H9 (cell line): ENCODE data around the gene CMTM8. TPM values are rescaled to one million over a fixed set of nuclear protein-coding genes. Genes with fewer than 3 reads are reported as not detected.

Source experiments
- DNase-seq: peaks from one replicate; pipeline ENCODE4 v3.0.0-alpha.2; 2017
- H2AFZ ChIP-seq: one replicate; pipeline ENCODE4 v1.6.1; 2013; ENCODE audit warnings: mild to moderate bottlenecking, low read length, control low read depth, moderate library complexity
- H2AK5ac ChIP-seq: 2 replicates; pipeline ENCODE4 v1.6.1; 2013; ENCODE audit warnings: low read length, control low read depth, mixed read lengths; ENCODE audit not compliant: insufficient read length
- H2BK120ac ChIP-seq: one replicate; pipeline ENCODE4 v1.6.1; 2013; ENCODE audit warnings: low read depth, mild to moderate bottlenecking, low read length, control low read depth, inconsistent platforms; ENCODE audit not compliant: poor library complexity, severe bottlenecking
- H2BK12ac ChIP-seq: 2 replicates; pipeline ENCODE4 v1.6.1; 2013; ENCODE audit warnings: low read length, control low read depth, mixed read lengths, low read depth; ENCODE audit not compliant: insufficient read length
- H2BK15ac ChIP-seq: 2 replicates; pipeline ENCODE4 v1.6.1; 2013; ENCODE audit warnings: low read depth, low read length, control low read depth
- H2BK20ac ChIP-seq: one replicate; pipeline ENCODE4 v1.6.1; 2013; ENCODE audit warnings: low read depth, mild to moderate bottlenecking, low read length, control low read depth, inconsistent platforms; ENCODE audit not compliant: poor library complexity, severe bottlenecking
- H2BK5ac ChIP-seq: 2 replicates; pipeline ENCODE4 v1.6.1; 2013; ENCODE audit warnings: low read length, control low read depth, mixed read lengths; ENCODE audit not compliant: insufficient read length
- H3K14ac ChIP-seq: 2 replicates; pipeline ENCODE4 v1.6.1; 2013; ENCODE audit warnings: low read length, control low read depth; ENCODE audit not compliant: insufficient read depth
- H3K18ac ChIP-seq: 2 replicates; pipeline ENCODE4 v1.6.1; 2013; ENCODE audit warnings: low read depth, mild to moderate bottlenecking, mixed read lengths, low read length, control low read depth; ENCODE audit not compliant: insufficient read length
- H3K23ac ChIP-seq: 2 replicates; pipeline ENCODE4 v1.6.1; 2013; ENCODE audit warnings: low read length, control low read depth, mixed read lengths, low read depth; ENCODE audit not compliant: insufficient read length
- H3K23me2 ChIP-seq: 2 replicates; pipeline ENCODE4 v1.6.1; 2013; ENCODE audit warnings: low read depth, mild to moderate bottlenecking, mixed read lengths, low read length, control low read depth; ENCODE audit not compliant: insufficient read length, poor library complexity, severe bottlenecking
- H3K27ac ChIP-seq: 2 replicates; pipeline ENCODE4 v1.5.1; 2013; ENCODE audit warnings: low read length, control low read depth, mixed read lengths, low read depth; ENCODE audit not compliant: insufficient read length
- H3K27me3 ChIP-seq: 2 replicates; pipeline ENCODE4 v1.6.1; 2013; ENCODE audit warnings: low read length, control low read depth, inconsistent platforms; ENCODE audit not compliant: insufficient read depth
- H3K4ac ChIP-seq: 2 replicates; pipeline ENCODE4 v1.6.1; 2013; ENCODE audit warnings: low read depth, mild to moderate bottlenecking, control low read depth, inconsistent platforms, low read length, moderate library complexity
- H3K4me1 ChIP-seq: 2 replicates; pipeline ENCODE4 v1.6.1; 2013; ENCODE audit warnings: low read length, control low read depth, inconsistent platforms; ENCODE audit not compliant: insufficient read depth
- H3K4me2 ChIP-seq: 2 replicates; pipeline ENCODE4 v1.6.1; 2013; ENCODE audit warnings: low read length, control low read depth, mixed read lengths; ENCODE audit not compliant: insufficient read length, insufficient read depth
- H3K56ac ChIP-seq: 2 replicates; pipeline ENCODE4 v1.6.1; 2013; ENCODE audit warnings: low read depth, mild to moderate bottlenecking, mixed read lengths, low read length, control low read depth; ENCODE audit not compliant: insufficient read length
- H3K79me1 ChIP-seq: 2 replicates; pipeline ENCODE4 v1.6.1; 2013; ENCODE audit warnings: low read depth, mild to moderate bottlenecking, moderate library complexity, low read length, control low read depth, inconsistent platforms; ENCODE audit not compliant: insufficient read depth, poor library complexity, severe bottlenecking
- H3K79me2 ChIP-seq: 2 replicates; pipeline ENCODE4 v1.6.1; 2013; ENCODE audit warnings: low read length, control low read depth, inconsistent platforms; ENCODE audit not compliant: insufficient read depth
- H3K9ac ChIP-seq: 2 replicates; pipeline ENCODE4 v1.6.1; 2013; ENCODE audit warnings: low read length, control low read depth, mixed read lengths; ENCODE audit not compliant: insufficient read length; ENCODE audit errors: extremely low read depth
- H3K9me3 ChIP-seq: one replicate; pipeline ENCODE4 v1.6.1; 2013; ENCODE audit warnings: low read depth, low read length, inconsistent platforms; ENCODE audit not compliant: control insufficient read depth
- H3T11ph ChIP-seq: one replicate; pipeline ENCODE4 v1.6.1; 2013; ENCODE audit warnings: mild to moderate bottlenecking, low read length, control low read depth, inconsistent platforms
- H4K20me1 ChIP-seq: one replicate; pipeline ENCODE4 v1.6.1; 2013; ENCODE audit not compliant: control insufficient read depth, insufficient read length, insufficient read depth
- H4K5ac ChIP-seq: 2 replicates; pipeline ENCODE4 v1.6.1; 2013; ENCODE audit warnings: low read depth, mild to moderate bottlenecking, mixed read lengths, low read length, control low read depth; ENCODE audit not compliant: insufficient read length
- H4K8ac ChIP-seq: replicated peaks from 2 replicates; pipeline ENCODE4 v1.6.1; 2013; ENCODE audit warnings: low read length, control low read depth, mixed read lengths, low read depth; ENCODE audit not compliant: insufficient read length
- H4K91ac ChIP-seq: 2 replicates; pipeline ENCODE4 v1.6.1; 2013; ENCODE audit warnings: low read depth, mild to moderate bottlenecking, moderate library complexity, mixed read lengths, low read length, control low read depth; ENCODE audit not compliant: insufficient read length
- H3K27ac Mint-ChIP-seq, 3 experiments: 2 replicates in 2 of 3; 3 replicates in 1 of 3; pipeline ENCODE4 v1.8.0; 2020 to 2021; ENCODE audit warnings: mixed read lengths in 3 of 3, mild to moderate bottlenecking in 1 of 3, moderate library complexity in 1 of 3
- H3K27me3 Mint-ChIP-seq: 2 replicates; pipeline ENCODE4 v1.8.0; 2021; ENCODE audit warnings: low read depth, mild to moderate bottlenecking, moderate library complexity, mixed read lengths
- H3K36me3 Mint-ChIP-seq, 3 experiments: 2 replicates in 2 of 3; 3 replicates in 1 of 3; pipeline ENCODE4 v1.8.0; 2020 to 2021; ENCODE audit warnings: low read depth in 3 of 3, mixed read lengths in 3 of 3; ENCODE audit not compliant: insufficient read depth in 1 of 3
- H3K4me1 Mint-ChIP-seq, 2 experiments: 2 replicates each; pipeline ENCODE4 v1.8.0; 2020; ENCODE audit warnings: mixed read lengths in 2 of 2
- H3K4me3 Mint-ChIP-seq, 2 experiments: 2 replicates in 1 of 2; 3 replicates in 1 of 2; pipeline ENCODE4 v1.8.0; 2020 to 2021; ENCODE audit warnings: mild to moderate bottlenecking in 2 of 2, mixed read lengths in 2 of 2, moderate library complexity in 1 of 2
- H3K9me3 Mint-ChIP-seq, 2 experiments: 2 replicates in 1 of 2; 3 replicates in 1 of 2; pipeline ENCODE4 v1.8.0; 2020; ENCODE audit warnings: mild to moderate bottlenecking in 2 of 2, mixed read lengths in 2 of 2, moderate library complexity in 1 of 2
- CTCF ChIP-seq: fragments of 200-600 bp; sonication (generic); conservative IDR thresholded peaks from 3 replicates; pipeline ENCODE4 v1.8.0; 2021; ENCODE audit warnings: antibody characterized with exemption, mild to moderate bottlenecking
- WGBS: extraction: QIAGEN DNeasy Blood & Tissue Kit; methylation state at CpG from one replicate; pipeline ENCODE4 v1.1.7; 2013; ENCODE audit warnings: missing lambda C conversion rate, low lambda C conversion rate, mixed read lengths; ENCODE audit not compliant: insufficient read length; ENCODE audit errors: extremely low coverage; 5-methylcytosine and 5-hydroxymethylcytosine counted together
- total RNA-seq: library from RNA; stranded (reverse); gene quantifications from 2 replicates; pipeline ENCODE4 v1.2.1, GENCODE V29; 2021

The CMTM8 gene
- total RNA-seq, 1 experiment from 2014 or later, result 4.0 TPM

DNA sequence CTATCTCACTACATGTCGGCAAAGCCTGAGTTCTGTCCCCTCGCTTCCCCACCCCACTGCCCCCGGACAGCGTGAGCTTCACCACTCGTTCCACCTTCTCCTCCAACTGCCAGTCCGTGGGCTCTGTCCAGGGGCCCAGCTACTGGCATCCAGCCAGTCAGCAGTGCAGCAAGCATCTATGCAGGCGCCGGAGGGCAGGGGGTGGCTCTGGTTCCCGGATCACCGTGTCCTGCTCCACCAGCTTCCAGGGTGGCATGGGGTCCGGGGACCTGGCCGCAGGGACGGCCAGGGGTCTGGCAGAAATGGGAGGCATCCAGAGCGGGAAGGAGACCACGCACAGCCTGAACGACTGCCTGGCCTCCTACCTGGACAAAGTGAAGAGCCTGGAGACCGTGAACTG, 20.4 kb downstream of the CMTM8 start:
- H3K14ac ChIP-seq, result no peak overlapping the region
- WGBS, result no CpG with 5 or more reads among the region's 17 CpGs
- no peak overlapping the region for H2BK15ac ChIP-seq
- no peak overlapping the region for H3K56ac ChIP-seq
- H4K20me1 ChIP-seq, result no peaks in the 10 kb centered on the region
- DNase-seq, result no peak
- Mint-ChIP-seq H3K4me1 (no peaks in the 10 kb centered on the region), H3K4me3 (no peak overlapping the region), H3K9me3 (peaks cover 10 to 11% of the 10 kb centered on the region in 2 experiments; a peak in 4 of 5 replicates), H3K27me3 (no peaks in the 10 kb centered on the region), H3K36me3 (peaks cover 6 to 36% (median 14%) of the 10 kb centered on the region in 3 experiments), H3K27ac (no peak overlapping the region)
- no peaks in the 10 kb centered on the region for H3K27me3 ChIP-seq
- H3K23me2 ChIP-seq, result no peaks in the 10 kb centered on the region
- H2BK120ac ChIP-seq, result no peak overlapping the region
- no peak overlapping the region for H3T11ph ChIP-seq
- H2BK12ac ChIP-seq, result no peak overlapping the region
- H4K8ac ChIP-seq, result no peak overlapping the region
- H4K5ac ChIP-seq, result no peak overlapping the region
- no peak overlapping the region for H2BK20ac ChIP-seq
- H3K18ac ChIP-seq, result no peak overlapping the region
- no peaks in the 10 kb centered on the region; the same call in 1 of the 2 replicates for H3K79me2 ChIP-seq
- no peaks in the 10 kb centered on the region for H3K4me1 ChIP-seq
- no peak overlapping the region for H2AK5ac ChIP-seq
- no peaks in the 10 kb centered on the region for H3K79me1 ChIP-seq
- no peaks in the 10 kb centered on the region for H3K9me3 ChIP-seq
- H4K91ac ChIP-seq, result no peak overlapping the region
- H3K9ac ChIP-seq, result no peak overlapping the region
- no peak overlapping the region for H3K23ac ChIP-seq
- H3K27ac ChIP-seq, result no peak overlapping the region
- H3K4ac ChIP-seq, result no peak overlapping the region
- H2BK5ac ChIP-seq, result no peak overlapping the region
- no peak overlapping the region for H3K4me2 ChIP-seq
- no peak overlapping the region for H2AFZ ChIP-seq
- TF ChIP-seq CTCF, result no peak
